Activated B cell treated with CpG ODN at 0.5 μM for 24 hours (primary cell): ENCODE results near the gene FOXB2. TPM values are rescaled to one million over a fixed set of nuclear protein-coding genes. Genes with fewer than 3 reads are reported as not detected.

Experiments used
- ATAC-seq: fragments of 200-7000 bp; cut with Tn5 transposase; one replicate; pipeline ENCODE4 v1.10.0; 2021; ENCODE audit warnings: low read depth, mild to moderate bottlenecking, moderate library complexity
- CTCF ChIA-PET: fragments of 350-600 bp; sonication (Branson Sonifier 250); formaldehyde crosslinking; loops from one replicate; lab custom pipeline; 2021; ENCODE audit warnings: antibody characterized with exemption; lab: Charles Lee
- POLR2A ChIA-PET: fragments of 350-600 bp; sonication (Branson Sonifier 250); formaldehyde crosslinking; loops from one replicate; lab custom pipeline; 2021; ENCODE audit warnings: antibody characterized with exemption; lab: Charles Lee
- DNase-seq: peaks from one replicate; pipeline ENCODE4 v3.0.0; 2022
- H3K27ac Mint-ChIP-seq: one replicate; pipeline ENCODE4 v1.8.0; 2020; ENCODE audit warnings: mixed read lengths
- H3K27me3 Mint-ChIP-seq: one replicate; pipeline ENCODE4 v1.8.0; 2021; ENCODE audit warnings: mixed read lengths
- H3K36me3 Mint-ChIP-seq: one replicate; pipeline ENCODE4 v1.8.0; 2021; ENCODE audit warnings: low read depth, mixed read lengths
- H3K4me1 Mint-ChIP-seq: one replicate; pipeline ENCODE4 v1.8.0; 2021; ENCODE audit warnings: mixed read lengths
- H3K4me3 Mint-ChIP-seq: one replicate; pipeline ENCODE4 v1.8.0; 2020; ENCODE audit warnings: mild to moderate bottlenecking, mixed read lengths
- H3K9me3 Mint-ChIP-seq: one replicate; pipeline ENCODE4 v1.8.0; 2020; ENCODE audit warnings: mixed read lengths
- CTCF ChIP-seq: fragments of 200-600 bp; IDR thresholded peaks from one replicate; pipeline ENCODE4 v1.8.0; 2022; ENCODE audit warnings: antibody characterized with exemption, mild to moderate bottlenecking
- intact Hi-C: fragments of 100-400 bp; cut with micrococcal nuclease; formaldehyde crosslinking; loops from one replicate; pipeline ENCODE4 v1.15.1; 2024
- total RNA-seq: library from RNA; stranded (reverse); gene quantifications from 2 replicates; pipeline ENCODE4 v1.2.3, GENCODE V29; 2022

The FOXB2 gene
- total RNA-seq, 1 donor from 2014 or later = not detected

GRCh38 chr9:77021291-77021894 lies 1.9 kb downstream of the FOXB2 start:
- Mint-ChIP-seq H3K4me3 (no peak overlapping the region), H3K27me3 (peaks cover 73% of the 10 kb centered on the region), H3K36me3 (no peaks in the 10 kb centered on the region), H3K27ac (peak overlapping the region; percentile 24), H3K4me1 (peaks cover 25% of the 10 kb centered on the region), H3K9me3 (no peaks in the 10 kb centered on the region)
- ChIA-PET CTCF (no interaction called here), POLR2A (no interaction called here)
- DNase-seq (no peak), ATAC-seq (no peak)
- no peak for TF ChIP-seq CTCF
- intact Hi-C loops = no loop called here

- DNase-seq (no peak), ATAC-seq (no peak)
- intact Hi-C loops = no loop called here
- ChIA-PET POLR2A (no interaction called here), CTCF (no interaction called here)
- Mint-ChIP-seq H3K9me3 (no peaks in the 10 kb centered on the region), H3K36me3 (no peaks in the 10 kb centered on the region), H3K27me3 (peaks cover 72% of the 10 kb centered on the region), H3K4me1 (peaks cover 25% of the 10 kb centered on the region), H3K27ac (no peak overlapping the region), H3K4me3 (no peak overlapping the region)
- TF ChIP-seq CTCF = no peak
Observed at GRCh38 chr9:77021922-77022782, 2.7 kb downstream of the FOXB2 start.

- H3K4me3 Mint-ChIP-seq = no peak overlapping the region
Observed at GRCh38 chr9:77022783-77023440, 3.5 kb downstream of the FOXB2 start.

GRCh38 chr9:77023726-77024125 lies 4.3 kb downstream of the FOXB2 start:
- Mint-ChIP-seq H3K4me1 (peaks cover 22% of the 10 kb centered on the region), H3K36me3 (no peaks in the 10 kb centered on the region), H3K27me3 (peaks cover 67% of the 10 kb centered on the region), H3K9me3 (no peaks in the 10 kb centered on the region), H3K4me3 (no peak overlapping the region), H3K27ac (no peak overlapping the region)
- no peak for TF ChIP-seq CTCF
- no peak for DNase-seq
- CTCF ChIA-PET = no interaction called here
- intact Hi-C loops = no loop called here
- no peak for ATAC-seq
- POLR2A ChIA-PET = no interaction called here

More at GRCh38 chr9:77022783-77023440, 3.5 kb downstream of the FOXB2 start:
- intact Hi-C loops = no loop called here
- ChIA-PET POLR2A (no interaction called here), CTCF (no interaction called here)
- H3K9me3 Mint-ChIP-seq = no peaks in the 10 kb centered on the region
- peaks cover 25% of the 10 kb centered on the region for H3K4me1 Mint-ChIP-seq
- no peak for ATAC-seq
- no peak overlapping the region for H3K27ac Mint-ChIP-seq
- DNase-seq = no peak
- no peak for TF ChIP-seq CTCF
- no peaks in the 10 kb centered on the region for H3K36me3 Mint-ChIP-seq
- peaks cover 64% of the 10 kb centered on the region for H3K27me3 Mint-ChIP-seq
